Measurements from ENCODE around the gene HLA-DPB1.
"Not testable (repeated sequence)": the region's sequence is repeated elsewhere in the genome, so short reads cannot be mapped to it uniquely, and the experiment has no call there.

HLA-DPB1 gene

GRCh38 chr6:33101121-33101737, 25.4 kb downstream of the HLA-DPB1 start:
- DNase-seq (ENCODE audit: low read depth in 3 of 3, low spot score in 1 of 3) = not testable (repeated sequence)

DNA sequence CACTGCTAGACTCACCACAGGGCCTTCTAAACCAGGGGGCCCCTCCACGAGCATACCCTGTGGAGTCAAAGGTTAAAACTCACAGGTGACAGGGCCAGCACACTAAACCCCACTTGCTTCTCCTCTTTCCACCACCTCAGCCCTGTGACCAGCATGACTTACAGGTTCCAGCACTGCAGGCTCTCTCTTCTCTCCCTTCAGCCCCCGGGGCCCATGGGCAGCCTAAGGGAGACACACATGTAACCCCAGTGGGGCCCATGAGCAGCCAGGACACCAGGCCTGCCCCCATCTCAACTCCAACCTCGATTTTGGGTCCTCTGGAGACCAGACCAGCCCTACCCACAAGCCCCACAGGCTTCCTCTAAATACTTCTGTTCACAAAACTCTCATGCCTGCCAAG, 28.0 kb downstream of the HLA-DPB1 start:
- DNase-seq (ENCODE audit: low read depth in 3 of 3, low spot score in 1 of 3) = no peak

DNA sequence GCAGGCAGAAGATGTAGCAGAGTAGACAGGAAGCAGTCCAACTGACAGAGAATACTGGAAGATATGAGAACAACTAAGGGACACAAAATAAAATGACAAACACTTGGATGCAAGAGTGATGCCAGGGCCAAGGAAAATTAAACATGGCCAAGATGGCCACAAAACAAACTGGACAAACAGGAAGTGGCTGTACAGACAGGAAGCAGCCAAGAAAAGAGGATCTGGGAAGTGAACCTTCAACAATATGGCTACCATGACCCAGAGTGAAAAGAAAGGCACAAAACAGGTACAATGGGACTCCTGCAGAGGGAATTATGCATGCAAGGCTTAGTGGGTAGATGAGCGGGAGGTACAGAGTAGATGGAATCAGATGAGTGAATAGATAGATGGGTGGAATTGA, 29.1 kb downstream of the HLA-DPB1 start:
- no peak for DNase-seq (ENCODE audit: low read depth in 3 of 3, low spot score in 1 of 3)

DNA sequence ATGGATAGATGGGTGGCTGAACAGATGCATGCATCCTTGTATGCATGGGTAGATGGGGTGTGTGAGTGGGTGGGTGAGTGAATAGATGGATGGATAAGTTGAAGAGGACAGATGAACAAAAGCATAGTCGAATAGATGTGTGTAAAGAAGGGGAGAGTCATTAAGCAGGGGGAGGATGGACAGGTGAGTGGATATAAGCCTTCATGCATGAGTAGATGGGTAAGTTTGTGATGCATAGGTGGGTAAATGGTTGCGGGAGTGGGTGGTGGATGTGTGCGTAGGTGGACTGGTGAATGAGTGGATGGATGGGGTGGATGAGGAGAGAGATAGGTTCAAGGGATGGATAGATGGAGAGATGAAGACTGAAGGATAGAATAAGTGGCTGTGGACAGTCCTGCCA, 29.6 kb downstream of the HLA-DPB1 start:
- no peak for DNase-seq (ENCODE audit: low read depth in 3 of 3, low spot score in 1 of 3)

GRCh38 chr6:33105916-33106871, 30.4 kb downstream of the HLA-DPB1 start:
- no peak for DNase-seq (ENCODE audit: low read depth in 3 of 3, low spot score in 1 of 3)

DNA sequence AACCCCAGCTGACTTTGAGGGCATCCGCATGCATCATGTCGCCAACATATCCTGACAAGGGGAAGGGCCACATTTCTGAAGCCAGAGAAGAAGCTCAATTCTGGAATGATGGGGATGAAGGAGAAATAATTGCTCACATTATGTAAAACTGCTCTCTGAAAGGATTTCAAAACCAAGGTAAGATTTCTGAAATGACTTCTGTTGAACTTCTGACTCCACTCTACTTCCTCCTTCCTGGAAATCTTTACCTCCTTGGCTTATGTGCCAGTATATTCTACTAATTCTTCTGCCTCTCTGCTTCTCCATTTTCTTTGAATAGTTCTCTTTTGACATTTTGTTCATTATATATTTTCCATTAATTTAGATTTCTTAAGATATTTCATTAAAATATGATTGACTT, 31.9 kb downstream of the HLA-DPB1 start:
- no peak for DNase-seq (ENCODE audit: low read depth in 3 of 3, low spot score in 1 of 3)

DNA sequence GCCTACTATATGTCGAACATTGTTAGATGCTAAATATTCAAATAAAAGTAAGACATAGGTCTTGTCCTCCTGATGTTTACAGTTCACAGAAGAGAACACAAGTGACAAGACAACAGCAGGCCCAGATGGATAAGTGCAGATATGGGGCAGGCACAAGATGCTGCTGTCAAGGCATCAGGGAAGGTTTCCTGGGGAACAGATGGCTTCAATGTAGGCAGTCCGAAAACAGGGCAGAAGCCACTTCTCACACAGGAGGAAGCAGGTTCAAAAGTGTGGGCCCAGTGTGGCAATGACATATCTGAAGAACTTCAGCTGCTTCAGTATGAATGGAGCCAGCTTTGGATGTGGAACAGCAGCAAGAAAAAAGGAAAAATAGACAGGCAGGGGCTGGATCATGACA, 32.5 kb downstream of the HLA-DPB1 start:
- no peak for DNase-seq (ENCODE audit: low read depth in 3 of 3, low spot score in 1 of 3)

DNA sequence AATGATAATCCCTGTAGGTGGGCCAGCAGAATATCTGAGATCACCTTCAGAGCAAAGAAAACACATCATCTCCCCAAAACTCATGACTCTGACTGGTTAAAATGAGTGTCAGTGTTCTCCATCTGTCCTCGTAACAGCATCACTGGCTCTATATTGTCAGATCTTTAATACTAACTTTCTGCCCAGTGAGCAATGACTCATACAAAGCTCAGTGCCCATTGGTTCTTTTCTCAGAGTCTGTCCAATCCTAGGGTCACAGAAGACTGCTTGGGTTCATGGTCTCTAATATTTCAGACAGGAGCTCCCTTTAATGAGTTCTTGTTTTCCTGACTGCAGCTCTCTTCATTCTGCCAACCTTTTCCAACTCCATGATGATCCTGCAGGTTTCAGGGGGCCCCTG, 36.4 kb downstream of the HLA-DPB1 start:
- DNase-seq (ENCODE audit: low read depth in 3 of 3, low spot score in 1 of 3) = no peak

- DNase-seq (ENCODE audit: low read depth in 3 of 3, low spot score in 1 of 3) = no peak
Measured at GRCh38 chr6:33113755-33114154, 38.0 kb downstream of the HLA-DPB1 start.

DNA sequence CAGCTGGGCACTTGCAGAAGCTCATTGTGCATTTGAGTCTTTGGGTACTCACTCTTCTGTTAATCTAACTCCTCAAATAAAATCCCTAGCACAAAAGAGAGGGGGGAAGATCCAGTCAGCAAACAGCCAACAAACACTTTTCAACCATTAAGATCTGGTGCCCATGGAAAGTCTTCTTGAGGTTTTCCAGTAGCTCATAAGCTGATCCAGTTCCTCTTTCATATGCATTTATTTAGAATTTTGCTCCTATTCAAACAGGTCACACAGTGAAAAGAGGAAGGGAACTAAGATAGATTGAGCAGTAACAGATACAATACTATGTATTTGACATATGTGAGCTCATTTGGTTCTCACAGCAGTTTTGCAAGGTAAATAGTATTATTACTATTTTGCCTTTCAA, 38.6 kb downstream of the HLA-DPB1 start:
- DNase-seq (ENCODE audit: low read depth in 3 of 3, low spot score in 1 of 3) = no peak

DNA sequence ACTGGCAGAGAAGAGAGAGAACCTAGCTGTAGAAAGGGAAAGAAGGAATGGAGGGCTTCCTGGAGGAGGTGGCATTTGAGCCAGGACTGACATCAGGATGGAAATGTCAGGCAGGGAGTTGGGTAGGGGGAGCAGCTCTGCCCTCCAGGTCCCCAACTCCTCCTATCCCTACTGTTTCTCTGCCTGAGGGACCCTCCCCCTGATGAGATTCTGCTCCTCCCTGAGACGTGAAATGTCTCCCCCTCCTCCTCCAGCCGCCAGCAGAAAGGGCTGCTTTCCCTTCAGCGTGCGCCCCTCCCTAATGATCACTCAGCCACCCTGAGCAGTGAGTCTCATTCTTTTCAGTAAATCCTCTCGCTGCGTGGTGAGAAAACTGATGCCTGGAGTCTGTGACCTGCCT, 40.6 kb downstream of the HLA-DPB1 start:
- no peak for DNase-seq (ENCODE audit: low read depth in 3 of 3, low spot score in 1 of 3)

- no peak for DNase-seq (ENCODE audit: low read depth in 3 of 3, low spot score in 1 of 3)
Measured at GRCh38 chr6:33116841-33117711, 41.3 kb downstream of the HLA-DPB1 start.

- no peak for DNase-seq (ENCODE audit: low read depth in 3 of 3, low spot score in 1 of 3)
Measured at GRCh38 chr6:33117811-33118277, 42.1 kb downstream of the HLA-DPB1 start.

DNA sequence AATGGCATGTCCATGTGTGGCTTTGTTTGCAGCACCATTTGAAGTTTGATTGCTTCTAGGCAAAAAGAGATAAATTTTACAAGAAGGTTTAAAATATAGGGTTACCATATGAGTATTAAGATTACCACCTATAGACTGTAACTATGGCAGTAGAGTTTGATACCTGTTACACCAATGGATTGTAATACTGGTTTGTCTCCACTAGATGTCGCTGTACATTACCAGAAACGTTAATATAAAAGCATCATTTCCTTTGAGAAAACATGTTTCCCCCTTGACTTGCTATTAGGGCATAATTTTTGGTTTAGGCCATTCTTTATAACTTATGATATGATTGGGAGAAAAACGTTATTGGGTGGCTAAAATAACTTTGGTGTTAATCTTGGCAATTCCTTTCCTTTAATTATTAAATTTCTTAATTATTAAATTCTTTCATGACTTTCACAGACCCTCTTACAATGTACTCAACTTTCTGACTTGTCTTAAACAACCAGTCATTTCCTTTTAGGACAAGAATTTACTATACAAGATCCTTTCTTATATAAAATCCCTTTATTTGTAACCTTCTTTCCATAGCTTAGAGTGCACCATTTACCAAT, 42.8 kb downstream of the HLA-DPB1 start:
- no peak for DNase-seq (ENCODE audit: low read depth in 3 of 3, low spot score in 1 of 3)

DNA sequence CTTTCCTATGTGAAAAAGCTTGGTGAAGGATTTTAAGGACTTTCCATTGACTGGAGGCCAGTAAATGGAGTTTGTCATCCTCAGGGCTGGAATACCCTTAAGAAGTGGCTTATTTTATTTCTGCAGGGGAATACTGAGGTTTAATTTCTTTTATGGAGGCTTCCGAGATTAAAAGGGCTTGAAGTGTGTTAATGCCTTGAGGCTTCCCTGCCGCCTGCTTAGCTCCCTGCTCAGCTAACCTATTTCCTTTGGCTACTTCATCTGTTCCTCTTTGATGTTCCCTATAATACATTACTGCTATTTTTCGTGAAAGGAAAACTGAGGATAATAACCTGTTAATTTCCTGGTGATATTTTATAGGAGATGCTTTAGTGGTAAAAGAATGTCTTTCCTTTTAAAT, 44.2 kb downstream of the HLA-DPB1 start:
- DNase-seq (ENCODE audit: low read depth in 3 of 3, low spot score in 1 of 3) = no peak

DNA sequence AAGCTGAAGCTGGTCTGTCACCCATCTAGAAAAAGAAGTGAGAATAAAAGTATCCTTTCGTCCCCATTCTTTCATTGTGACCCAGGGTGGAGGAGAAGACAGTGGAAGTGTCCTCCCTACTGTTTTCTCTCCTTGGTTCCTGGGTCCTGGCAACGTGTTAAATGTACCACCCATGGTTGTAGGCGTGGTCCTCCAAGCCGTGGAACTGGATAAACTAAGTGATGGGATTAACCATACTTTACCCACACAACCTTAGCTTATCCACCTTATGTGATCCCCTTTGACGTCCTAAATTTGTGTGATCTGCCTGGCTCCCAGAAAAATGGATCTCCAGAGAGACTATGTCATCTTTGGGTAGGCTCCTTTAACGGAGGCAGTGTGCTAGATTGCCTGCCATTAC, 47.4 kb downstream of the HLA-DPB1 start:
- no peak for DNase-seq (ENCODE audit: low read depth in 3 of 3, low spot score in 1 of 3)

GRCh38 chr6:33123732-33124524, 48.1 kb downstream of the HLA-DPB1 start:
- no peak for DNase-seq (ENCODE audit: low read depth in 3 of 3, low spot score in 1 of 3)

DNA sequence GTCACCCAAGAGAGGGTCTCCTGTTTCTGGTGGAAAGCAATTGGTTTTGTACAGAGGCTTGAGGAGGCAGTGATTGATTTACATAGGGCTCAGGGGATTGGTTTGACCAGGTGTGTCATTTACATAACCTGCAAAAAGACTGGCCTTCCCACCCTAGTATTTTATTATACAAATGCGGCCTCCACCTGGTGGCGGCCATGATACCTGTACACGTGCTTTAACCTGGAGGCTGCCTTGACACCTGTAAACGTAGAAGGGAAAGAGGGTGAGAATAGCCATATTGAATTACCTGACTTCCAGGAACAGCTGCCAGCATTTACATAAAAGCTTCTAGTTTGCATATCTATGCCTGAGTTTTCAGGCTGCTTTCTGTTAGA, 48.7 kb downstream of the HLA-DPB1 start:
- DNase-seq (ENCODE audit: low read depth in 3 of 3, low spot score in 1 of 3) = no peak

DNA sequence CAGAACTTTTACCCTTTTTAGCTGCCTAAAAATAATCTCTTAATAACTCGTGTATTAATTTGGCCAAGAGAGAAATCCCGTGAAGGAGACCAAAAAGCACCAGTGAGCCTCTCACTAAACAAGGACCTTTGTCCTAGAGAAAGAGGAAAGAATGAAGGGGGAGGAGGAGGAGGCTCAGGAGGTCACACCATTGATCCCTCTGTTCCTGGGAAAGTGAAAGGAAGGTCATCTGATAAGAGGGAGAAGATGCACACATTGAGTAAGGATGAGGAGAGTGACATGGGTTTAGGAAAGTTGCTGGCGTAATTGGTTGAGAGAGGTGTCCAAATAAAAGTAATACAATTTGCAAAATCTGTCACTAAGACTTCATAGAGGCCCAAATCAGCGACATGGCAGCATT, 49.2 kb downstream of the HLA-DPB1 start:
- DNase-seq (ENCODE audit: low read depth in 3 of 3, low spot score in 1 of 3) = no peak

DNA sequence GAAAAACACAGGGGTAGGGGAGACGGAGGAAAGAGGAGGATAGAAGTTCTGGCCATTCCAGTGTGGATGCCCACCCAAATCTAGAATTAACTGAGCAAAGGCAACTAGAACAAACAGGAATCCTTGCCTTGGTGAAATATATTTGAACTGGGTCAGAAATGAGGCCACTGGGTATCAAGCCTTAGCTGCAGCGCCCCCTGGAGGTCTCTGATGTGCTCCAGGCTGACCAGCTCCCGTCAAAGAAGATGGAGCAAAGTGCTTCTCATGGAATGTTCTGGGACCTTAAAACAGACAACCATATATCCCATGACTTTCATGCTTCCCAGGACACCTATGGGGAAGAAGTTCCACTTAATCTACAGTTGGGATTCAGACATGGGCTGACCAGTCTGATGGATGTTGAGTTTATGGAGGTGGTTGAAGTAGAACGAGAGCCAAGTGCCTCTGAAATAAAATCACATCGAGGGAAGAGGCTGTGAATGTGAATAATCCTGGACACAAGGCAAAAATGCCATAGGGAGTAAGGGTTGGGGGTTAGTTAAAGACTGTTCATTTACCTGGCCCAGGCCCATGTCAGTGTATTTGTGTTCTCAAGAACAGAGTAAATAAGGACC, 50.4 kb downstream of the HLA-DPB1 start:
- peak in 1 of 3 donors; percentile 46 for DNase-seq (ENCODE audit: low read depth in 3 of 3, low spot score in 1 of 3)

All from stimulated activated CD4-positive, alpha-beta T cell treated with anti-CD3 and anti-CD28 coated beads, TNF-alpha, amount 100 ng/mL, for 1 hour (primary cell).